HEK293 (cell line): ENCODE measurements around the gene POLD3.

ENCODE experiments used
- CTCF ChIA-PET: fragments of 350-600 bp; formaldehyde crosslinking; extraction: SDS; loops from one replicate; lab custom pipeline; 2021; ENCODE audit warnings: antibody characterized with exemption; lab: Yijun Ruan, JAX
- POLR2A ChIA-PET: fragments of 300-600 bp; formaldehyde crosslinking; extraction: SDS; loops from one replicate; lab custom pipeline; 2020; ENCODE audit warnings: antibody characterized with exemption, inconsistent platforms; lab: Yijun Ruan, JAX
- H3K27ac ChIP-seq: fragments of 200-500 bp; sonication (Bioruptor generic); 2 replicates; pipeline ENCODE4 v1.5.1; 2014; ENCODE audit warnings: low read depth, low read length, control low read depth, inconsistent platforms; ENCODE audit errors: extremely low read depth
- H3K36me3 ChIP-seq, 2 experiments: fragments of 200-500 bp in 1 of 2; sonication (Bioruptor generic) in 1 of 2; 1 replicate in 1 of 2; 2 replicates in 1 of 2; pipeline ENCODE4 v1.5.1; 2014 to 2017; ENCODE audit warnings: inconsistent platforms in 2 of 2, low read length in 2 of 2; ENCODE audit not compliant: control insufficient read depth in 2 of 2, insufficient read depth in 1 of 2
- H3K4me1 ChIP-seq: fragments of 200-500 bp; sonication (Bioruptor generic); 2 replicates; pipeline ENCODE4 v1.5.1; 2014; ENCODE audit warnings: mild to moderate bottlenecking, low read length, inconsistent platforms; ENCODE audit not compliant: control insufficient read depth, insufficient read depth
- H3K4me3 ChIP-seq: 2 replicates; pipeline ENCODE4 v1.5.1; 2011; ENCODE audit warnings: low read depth, mild to moderate bottlenecking, control low read depth, low read length, moderate library complexity
- H3K9me3 ChIP-seq: fragments of 200-500 bp; sonication (Bioruptor generic); 2 replicates; pipeline ENCODE4 v1.5.1; 2014; ENCODE audit warnings: low read depth, low read length, inconsistent platforms; ENCODE audit not compliant: control insufficient read depth, insufficient read depth
- HOXC10 ChIP-seq: sonication (generic); formaldehyde crosslinking; IDR thresholded peaks from 2 replicates; pipeline ENCODE4 v1.8.1; 2023; ENCODE audit warnings: mild to moderate bottlenecking, missing genetic modification reagents
- KLF17 ChIP-seq: fragments of 450-650 bp; formaldehyde crosslinking; IDR thresholded peaks from 2 replicates; pipeline ENCODE4 v1.5.1; 2016; ENCODE audit warnings: missing biosample characterization, missing genetic modification characterization
- PRDM2 ChIP-seq: fragments of 450-650 bp; formaldehyde crosslinking; IDR thresholded peaks from 2 replicates; pipeline ENCODE4 v1.5.1; 2016; ENCODE audit warnings: missing biosample characterization, missing genetic modification characterization, borderline replicate concordance
- SCRT2 ChIP-seq: fragments of 450-650 bp; formaldehyde crosslinking; IDR thresholded peaks from 2 replicates; pipeline ENCODE4 v1.5.1; 2016; ENCODE audit warnings: missing biosample characterization, missing genetic modification characterization
- ZBTB48 ChIP-seq: fragments of 450-650 bp; formaldehyde crosslinking; IDR thresholded peaks from 2 replicates; pipeline ENCODE4 v1.5.1; 2016; ENCODE audit warnings: missing biosample characterization, missing genetic modification characterization
- ZBTB7A ChIP-seq: fragments of 450-650 bp; formaldehyde crosslinking; IDR thresholded peaks from 2 replicates; pipeline ENCODE4 v1.5.1; 2016; ENCODE audit warnings: low read depth, missing biosample characterization, missing genetic modification characterization
- ZNF10 ChIP-seq: fragments of 450-650 bp; formaldehyde crosslinking; IDR thresholded peaks from 2 replicates; pipeline ENCODE4 v1.5.1; 2017; ENCODE audit warnings: missing biosample characterization, missing genetic modification characterization
- ZNF223 ChIP-seq: fragments of 450-650 bp; formaldehyde crosslinking; IDR thresholded peaks from 2 replicates; pipeline ENCODE4 v1.5.1; 2016; ENCODE audit warnings: missing biosample characterization, missing genetic modification characterization
- ZNF670 ChIP-seq: fragments of 450-650 bp; formaldehyde crosslinking; IDR thresholded peaks from 2 replicates; pipeline ENCODE4 v1.5.1; 2016; ENCODE audit warnings: missing biosample characterization, missing genetic modification characterization, low read depth
- ZNF830 ChIP-seq: fragments of 450-650 bp; IDR thresholded peaks from 2 replicates; pipeline ENCODE4 v1.5.0; 2018; ENCODE audit warnings: missing biosample characterization, missing genetic modification characterization, low read depth, mild to moderate bottlenecking, moderate library complexity
- ZSCAN4 ChIP-seq: fragments of 450-650 bp; formaldehyde crosslinking; IDR thresholded peaks from 2 replicates; pipeline ENCODE4 v1.5.1; 2017; ENCODE audit warnings: missing biosample characterization, missing genetic modification characterization

POLD3 gene

DNA sequence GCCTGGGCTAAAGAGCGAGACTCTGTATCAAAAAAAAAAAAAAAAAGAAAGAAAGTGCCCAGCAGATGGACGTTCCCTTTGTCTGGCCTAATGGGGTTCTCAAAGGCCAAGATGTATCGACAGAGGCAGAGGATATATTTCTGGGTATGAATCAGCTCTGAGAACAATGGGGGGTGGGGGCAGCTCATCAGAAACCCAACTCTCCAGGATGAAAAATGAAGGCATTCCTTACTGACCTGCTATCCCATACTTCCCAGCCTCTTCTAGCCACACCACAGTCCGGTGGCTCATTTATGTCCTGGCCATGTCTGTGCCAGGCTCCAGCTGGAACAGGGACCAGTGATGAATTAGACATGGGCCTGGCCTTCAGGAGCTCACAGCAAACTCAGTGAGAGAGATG lies 15.2 kb upstream of the POLD3 start:
- ChIA-PET CTCF (interaction anchor here (0.9 to 1.5 kb wide), 2 partner anchors 34 to 123 kb away, joined by 3 read pairs; no protein-coding TSS in a partner anchor), POLR2A (no interaction called here)
- Histone ChIP-seq H3K9me3 (no peaks in the 10 kb centered on the region), H3K4me1 (no peaks in the 10 kb centered on the region), H3K27ac (no peak overlapping the region), H3K4me3 (no peak overlapping the region), H3K36me3 (no peaks in the 10 kb centered on the region)
- TF ChIP-seq ZBTB7A (tag by site-specific recombination) (no peak), PRDM2 (tag by site-specific recombination) (no peak), ZNF830 (tag by site-specific recombination) (no peak), ZBTB48 (tag by site-specific recombination) (no peak), ZNF670 (no peak)

GRCh38 chr11:74577624-74578396 lies 14.6 kb upstream of the POLD3 start:
- H3K4me3 ChIP-seq, result no peak overlapping the region
- POLR2A ChIA-PET, result interaction anchor here (1.1 kb wide), 1 partner anchor 85 kb away, joined by 3 read pairs; no protein-coding TSS in a partner anchor
- H3K4me1 ChIP-seq, result no peaks in the 10 kb centered on the region
- no peaks in the 10 kb centered on the region for H3K36me3 ChIP-seq
- TF ChIP-seq SCRT2 (tag by site-specific recombination) (peak; percentile 42), HOXC10 (CRISPR knock-in tag) (no peak), ZSCAN4 (tag by site-specific recombination) (peak; percentile 97), ZNF223 (tag by site-specific recombination) (no peak), KLF17 (tag by site-specific recombination) (no peak), ZNF10 (tag by site-specific recombination) (no peak)
- no peak overlapping the region for H3K27ac ChIP-seq
- no peaks in the 10 kb centered on the region for H3K9me3 ChIP-seq
- CTCF ChIA-PET, result interaction anchor here (0.6 to 1.5 kb wide), 3 partner anchors 124 to 151 kb away, joined by 3 to 4 read pairs (median 4); no protein-coding TSS in a partner anchor
